Measurements from ENCODE around the gene XYLT1.

GRCh38 chr16:17335826-17336529 lies 134.8 kb downstream of the XYLT1 start:
- TF ChIP-seq, protein P1, sequence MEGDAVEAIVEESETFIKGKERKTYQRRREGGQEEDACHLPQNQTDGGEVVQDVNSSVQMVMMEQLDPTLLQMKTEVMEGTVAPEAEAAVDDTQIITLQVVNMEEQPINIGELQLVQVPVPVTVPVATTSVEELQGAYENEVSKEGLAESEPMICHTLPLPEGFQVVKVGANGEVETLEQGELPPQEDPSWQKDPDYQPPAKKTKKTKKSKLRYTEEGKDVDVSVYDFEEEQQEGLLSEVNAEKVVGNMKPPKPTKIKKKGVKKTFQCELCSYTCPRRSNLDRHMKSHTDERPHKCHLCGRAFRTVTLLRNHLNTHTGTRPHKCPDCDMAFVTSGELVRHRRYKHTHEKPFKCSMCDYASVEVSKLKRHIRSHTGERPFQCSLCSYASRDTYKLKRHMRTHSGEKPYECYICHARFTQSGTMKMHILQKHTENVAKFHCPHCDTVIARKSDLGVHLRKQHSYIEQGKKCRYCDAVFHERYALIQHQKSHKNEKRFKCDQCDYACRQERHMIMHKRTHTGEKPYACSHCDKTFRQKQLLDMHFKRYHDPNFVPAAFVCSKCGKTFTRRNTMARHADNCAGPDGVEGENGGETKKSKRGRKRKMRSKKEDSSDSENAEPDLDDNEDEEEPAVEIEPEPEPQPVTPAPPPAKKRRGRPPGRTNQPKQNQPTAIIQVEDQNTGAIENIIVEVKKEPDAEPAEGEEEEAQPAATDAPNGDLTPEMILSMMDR (IDR thresholded peaks at IDR 0.05), result no peak
- no peak for TF ChIP-seq POLR2A (IDR thresholded peaks at IDR 0.05)

Measured in esophagus squamous epithelium (tissue), 4 donors.